GM12892 (cell line): Measurements from ENCODE around the gene MOB3B.

Experiments
- POLR2A ChIP-seq: IDR thresholded peaks from 2 replicates; pipeline ENCODE4 v1.6.1; 2011; ENCODE audit warnings: low read depth, low read length, control low read depth
- POLR2AphosphoS5 ChIP-seq: IDR thresholded peaks from 2 replicates; pipeline ENCODE4 v1.6.1; 2011; ENCODE audit warnings: low read depth, low read length, control low read depth
- TAF1 ChIP-seq: IDR thresholded peaks from 2 replicates; pipeline ENCODE4 v1.6.1; 2011; ENCODE audit warnings: low read depth, mild to moderate bottlenecking, control low read depth, low read length, borderline replicate concordance

DNA sequence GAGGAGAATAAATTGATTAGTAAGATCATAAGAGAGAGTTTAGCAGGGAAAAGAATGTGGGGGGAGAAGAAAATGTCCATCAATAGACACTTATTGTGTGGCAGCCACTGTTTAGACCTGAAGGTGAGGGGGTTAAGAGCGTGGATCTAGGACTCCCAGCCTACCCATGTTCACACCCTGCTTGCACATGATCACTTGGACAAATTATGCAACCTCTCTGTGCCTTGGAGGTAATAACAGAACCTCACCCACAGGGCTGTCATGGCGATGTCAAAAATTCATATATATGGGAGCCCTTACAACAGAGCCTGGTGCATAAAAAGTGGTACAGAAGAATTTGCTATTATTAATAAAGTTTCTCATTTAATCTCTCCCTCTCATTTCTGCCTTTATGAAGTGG is 146.6 kb downstream of the MOB3B start:
- TF ChIP-seq POLR2AphosphoS5 (no peak), POLR2A (no peak), TAF1 (no peak)
